ENCODE data around the gene SYNC. TPM values are rescaled to one million over a fixed set of nuclear protein-coding genes. Genes with fewer than 3 reads are reported as not detected.

The SYNC gene
- total and polyA plus RNA-seq, 2 donors (not counting 3 experiments of a cell fraction or from before 2014, with no cell fraction given) = 3.5 to 9.4 TPM

DNA sequence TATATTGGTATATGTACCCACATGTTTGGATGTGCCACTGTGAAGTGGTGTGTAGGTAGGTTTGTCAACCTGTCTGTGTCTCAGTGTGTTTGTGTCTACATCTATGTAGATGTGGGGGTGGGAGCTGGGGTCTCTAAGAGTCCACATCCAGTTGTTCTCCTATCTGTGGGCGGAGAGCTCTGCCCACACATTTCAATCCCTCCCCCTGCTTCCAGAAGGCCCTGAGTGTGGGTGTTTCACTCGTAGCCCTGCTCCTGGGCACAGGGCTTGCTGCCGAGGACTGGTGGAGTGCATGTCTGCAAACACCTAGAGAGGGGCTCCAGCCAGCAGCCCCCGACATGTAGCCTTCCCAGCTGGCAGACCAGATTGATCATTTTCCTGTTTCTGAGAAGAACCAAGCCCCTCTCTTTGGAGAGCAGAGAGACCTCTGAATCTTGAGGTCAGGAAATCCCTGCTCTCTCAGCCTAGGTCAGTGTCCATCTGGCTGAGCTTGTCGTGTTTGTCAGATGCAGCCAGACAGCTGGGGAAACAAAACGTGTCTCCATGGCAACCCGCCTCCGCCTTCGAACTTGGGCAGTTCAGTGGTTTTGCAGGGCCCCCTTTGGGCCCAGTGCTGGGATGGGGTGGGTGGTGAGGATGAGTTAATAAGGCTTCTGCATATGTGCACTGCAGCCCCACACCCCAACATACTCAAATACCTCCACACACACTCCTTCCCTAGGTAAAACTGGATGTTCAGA, 31.2 kb upstream of the SYNC start:
- intact Hi-C loops (cut with micrococcal nuclease) (no loop called here), dilution Hi-C loops (cut with MboI; ENCODE audit: extremely low pct_ligation_motif_present, low sequenced_read_pairs) (no loop called here)
- no peak overlapping the region for H2AFZ ChIP-seq (ENCODE audit: low read depth, low read length)
- ChIA-PET POLR2A (interaction anchor here (0.6 kb wide), 1 partner anchor 334 kb away, joined by 5 read pairs; no protein-coding TSS in a partner anchor), CTCF (interaction anchor here (0.7 to 4.2 kb wide), 5 partner anchors 9 to 94 kb away, joined by 3 to 19 read pairs (median 4); no protein-coding TSS in a partner anchor)
- no TSS peak for BruUV-seq (replicated peaks)
- TF ChIP-seq GATA2 (IDR thresholded peaks at IDR 0.05; ENCODE audit: insufficient read depth, insufficient read length, low read depth, low read length) (no peak), POLR2A (IDR thresholded peaks at IDR 0.05; ENCODE audit: low read depth, low read length) (no peak), EZH2 (IDR thresholded peaks at IDR 0.05; ENCODE audit: borderline replicate concordance, low read depth, low read length, severe bottlenecking) (no peak), POLR2AphosphoS5 (IDR thresholded peaks at IDR 0.05; ENCODE audit: insufficient read depth, low read depth, low read length) (no peak), JUN (IDR thresholded peaks at IDR 0.05; ENCODE audit: borderline replicate concordance, insufficient read depth, insufficient read length, low read depth) (no peak), MYC (IDR thresholded peaks at IDR 0.05; ENCODE audit: low read depth, low read length) (no peak), FOS (IDR thresholded peaks at IDR 0.05; ENCODE audit: borderline replicate concordance, insufficient read depth, low read length) (no peak)
- TF ChIP-seq, protein P1, sequence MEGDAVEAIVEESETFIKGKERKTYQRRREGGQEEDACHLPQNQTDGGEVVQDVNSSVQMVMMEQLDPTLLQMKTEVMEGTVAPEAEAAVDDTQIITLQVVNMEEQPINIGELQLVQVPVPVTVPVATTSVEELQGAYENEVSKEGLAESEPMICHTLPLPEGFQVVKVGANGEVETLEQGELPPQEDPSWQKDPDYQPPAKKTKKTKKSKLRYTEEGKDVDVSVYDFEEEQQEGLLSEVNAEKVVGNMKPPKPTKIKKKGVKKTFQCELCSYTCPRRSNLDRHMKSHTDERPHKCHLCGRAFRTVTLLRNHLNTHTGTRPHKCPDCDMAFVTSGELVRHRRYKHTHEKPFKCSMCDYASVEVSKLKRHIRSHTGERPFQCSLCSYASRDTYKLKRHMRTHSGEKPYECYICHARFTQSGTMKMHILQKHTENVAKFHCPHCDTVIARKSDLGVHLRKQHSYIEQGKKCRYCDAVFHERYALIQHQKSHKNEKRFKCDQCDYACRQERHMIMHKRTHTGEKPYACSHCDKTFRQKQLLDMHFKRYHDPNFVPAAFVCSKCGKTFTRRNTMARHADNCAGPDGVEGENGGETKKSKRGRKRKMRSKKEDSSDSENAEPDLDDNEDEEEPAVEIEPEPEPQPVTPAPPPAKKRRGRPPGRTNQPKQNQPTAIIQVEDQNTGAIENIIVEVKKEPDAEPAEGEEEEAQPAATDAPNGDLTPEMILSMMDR (IDR thresholded peaks at IDR 0.05; ENCODE audit: extremely low read depth in 1 of 2, insufficient read depth in 1 of 2, low read depth in 1 of 2, low read length in 2 of 2) = no peak
- TF ChIP-seq, protein P2, sequence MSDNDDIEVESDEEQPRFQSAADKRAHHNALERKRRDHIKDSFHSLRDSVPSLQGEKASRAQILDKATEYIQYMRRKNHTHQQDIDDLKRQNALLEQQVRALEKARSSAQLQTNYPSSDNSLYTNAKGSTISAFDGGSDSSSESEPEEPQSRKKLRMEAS (IDR thresholded peaks at IDR 0.05; ENCODE audit: insufficient read depth, insufficient read length) = no peak
- no peak overlapping the region for H3K27ac ChIP-seq (ENCODE audit: insufficient read depth, low read depth, low read length)
- H3K4me3 ChIP-seq (replicated peaks in 1 of 3; ENCODE audit: insufficient read depth in 1 of 3, low read depth in 1 of 3, low read length in 3 of 3) = no peak overlapping the region
- H3K4me1 ChIP-seq (ENCODE audit: control insufficient read depth, extremely low read depth, insufficient read depth, low read length) = no peaks in the 10 kb centered on the region
- H3K79me2 ChIP-seq (ENCODE audit: control insufficient read depth, insufficient read depth, low read length) = no peaks in the 10 kb centered on the region
- H3K9ac ChIP-seq (replicated peaks; ENCODE audit: extremely low read depth, insufficient read depth, low read length) = no peak overlapping the region
- DNase-seq (ENCODE audit: low read depth, low spot score) (no peak), FAIRE-seq (no peak)
- H3K9me3 ChIP-seq (replicated peaks; ENCODE audit: control insufficient read depth, insufficient read depth, low read length) = no peaks in the 10 kb centered on the region
- no peaks in the 10 kb centered on the region for H4K20me1 ChIP-seq (replicated peaks; ENCODE audit: control insufficient read depth, extremely low read depth, insufficient read depth, low read length)
- peaks cover 0 to 2% of the 10 kb centered on the region in 2 experiments for H3K27me3 ChIP-seq (ENCODE audit: control insufficient read depth in 2 of 2, insufficient read depth in 2 of 2, low read length in 2 of 2)
- H3K4me2 ChIP-seq (ENCODE audit: insufficient read depth, low read length) = no peak overlapping the region
- H3K9me1 ChIP-seq (replicated peaks; ENCODE audit: control insufficient read depth, extremely low read depth, insufficient read depth, low read length) = no peaks in the 10 kb centered on the region
- no peaks in the 10 kb centered on the region for H3K36me3 ChIP-seq (ENCODE audit: control insufficient read depth in 2 of 2, extremely low read depth in 1 of 2, insufficient read depth in 2 of 2, low read length in 2 of 2)
